Astrocyte (in vitro differentiated cells and primary cell): Measurements from ENCODE around the gene CEACAM16.

ENCODE experiments used
- EZH2 ChIP-seq: IDR thresholded peaks from 2 replicates; pipeline ENCODE4 v1.6.1; 2012; ENCODE audit warnings: mild to moderate bottlenecking, low read length, inconsistent platforms; ENCODE audit not compliant: insufficient read depth
- TF ChIP-seq, protein P1 (sequence below): IDR thresholded peaks from 2 replicates; pipeline ENCODE4 v1.5.1; 2011; ENCODE audit warnings: low read depth, mild to moderate bottlenecking, inconsistent platforms, low read length, moderate library complexity; ENCODE audit not compliant: insufficient read depth

DNA sequence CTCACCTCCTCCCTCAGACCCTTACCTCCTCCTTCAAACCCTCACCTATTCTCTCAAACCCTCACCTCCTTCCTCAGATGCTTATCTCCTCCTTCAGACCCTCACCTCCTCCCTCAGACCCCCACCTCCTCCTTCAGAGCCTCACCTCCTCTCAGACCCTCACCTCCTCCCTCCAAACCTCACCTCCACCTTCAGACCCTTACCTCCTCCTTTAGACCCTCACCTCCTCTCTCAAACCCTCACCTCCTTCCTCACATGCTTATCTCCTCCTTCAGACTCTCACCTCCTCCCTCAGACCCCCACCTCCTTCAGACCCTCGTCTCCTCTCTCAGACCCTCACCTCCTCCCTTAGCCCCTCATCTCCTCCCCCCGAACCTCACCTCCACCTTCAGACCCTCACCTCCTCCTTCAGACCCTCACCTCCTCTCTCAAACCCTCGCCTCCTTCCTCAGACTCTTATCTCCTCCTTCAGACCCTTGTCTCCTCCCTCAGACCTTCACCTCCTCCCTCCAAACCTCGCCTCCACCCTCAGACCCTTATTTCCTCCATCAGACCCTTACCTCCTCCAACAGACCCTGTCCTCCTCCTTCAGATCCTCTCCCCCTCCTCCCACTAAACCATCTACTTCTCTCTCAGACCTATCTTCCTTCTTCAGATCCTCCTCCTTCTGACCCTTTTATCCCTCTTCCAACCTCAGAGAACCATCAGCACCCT, 47.1 kb downstream of the CEACAM16 start:
- TF ChIP-seq, protein P1, sequence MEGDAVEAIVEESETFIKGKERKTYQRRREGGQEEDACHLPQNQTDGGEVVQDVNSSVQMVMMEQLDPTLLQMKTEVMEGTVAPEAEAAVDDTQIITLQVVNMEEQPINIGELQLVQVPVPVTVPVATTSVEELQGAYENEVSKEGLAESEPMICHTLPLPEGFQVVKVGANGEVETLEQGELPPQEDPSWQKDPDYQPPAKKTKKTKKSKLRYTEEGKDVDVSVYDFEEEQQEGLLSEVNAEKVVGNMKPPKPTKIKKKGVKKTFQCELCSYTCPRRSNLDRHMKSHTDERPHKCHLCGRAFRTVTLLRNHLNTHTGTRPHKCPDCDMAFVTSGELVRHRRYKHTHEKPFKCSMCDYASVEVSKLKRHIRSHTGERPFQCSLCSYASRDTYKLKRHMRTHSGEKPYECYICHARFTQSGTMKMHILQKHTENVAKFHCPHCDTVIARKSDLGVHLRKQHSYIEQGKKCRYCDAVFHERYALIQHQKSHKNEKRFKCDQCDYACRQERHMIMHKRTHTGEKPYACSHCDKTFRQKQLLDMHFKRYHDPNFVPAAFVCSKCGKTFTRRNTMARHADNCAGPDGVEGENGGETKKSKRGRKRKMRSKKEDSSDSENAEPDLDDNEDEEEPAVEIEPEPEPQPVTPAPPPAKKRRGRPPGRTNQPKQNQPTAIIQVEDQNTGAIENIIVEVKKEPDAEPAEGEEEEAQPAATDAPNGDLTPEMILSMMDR: no peak
- TF ChIP-seq EZH2: no peak
